Stimulated activated memory B cell treated with anti-CD40 and anti-IgM and Interleukin-4, amounts not matched to agents 10 μg/mL and 1 μg/mL and 100 μg/mL, for 72 hours (primary cell): ENCODE data around the gene PCED1B.

Experiments
- ATAC-seq: fragments of 150-1000 bp; cut with Tn5 transposase; 2 replicates; pipeline ENCODE4 v1.10.0; 2021
- H3K27ac Mint-ChIP-seq: one replicate; pipeline ENCODE4 v1.8.0; 2022; ENCODE audit warnings: mild to moderate bottlenecking, mixed read lengths
- H3K27me3 Mint-ChIP-seq: one replicate; pipeline ENCODE4 v1.8.0; 2022; ENCODE audit warnings: mixed read lengths
- H3K36me3 Mint-ChIP-seq: one replicate; pipeline ENCODE4 v1.8.0; 2022; ENCODE audit warnings: mixed read lengths
- H3K4me1 Mint-ChIP-seq: one replicate; pipeline ENCODE4 v1.8.0; 2022; ENCODE audit warnings: mixed read lengths
- H3K4me3 Mint-ChIP-seq: one replicate; pipeline ENCODE4 v1.8.0; 2022; ENCODE audit warnings: mild to moderate bottlenecking, moderate library complexity, mixed read lengths
- H3K9me3 Mint-ChIP-seq: one replicate; pipeline ENCODE4 v1.8.0; 2022; ENCODE audit warnings: mixed read lengths

The PCED1B gene

GRCh38 chr12:47247418-47247817 lies 168.0 kb downstream of the PCED1B start:
- Mint-ChIP-seq H3K4me3 (no peak overlapping the region), H3K9me3 (no peaks in the 10 kb centered on the region), H3K4me1 (peaks cover 3% of the 10 kb centered on the region), H3K27me3 (no peaks in the 10 kb centered on the region), H3K36me3 (peaks cover 46% of the 10 kb centered on the region), H3K27ac (no peak overlapping the region)
- ATAC-seq, result no peak

GRCh38 chr12:47249082-47249481 lies 169.7 kb downstream of the PCED1B start:
- Mint-ChIP-seq H3K36me3 (peaks cover 60% of the 10 kb centered on the region), H3K4me1 (no peaks in the 10 kb centered on the region), H3K4me3 (no peak overlapping the region), H3K27me3 (no peaks in the 10 kb centered on the region), H3K27ac (no peak overlapping the region), H3K9me3 (peaks cover 6% of the 10 kb centered on the region)
- ATAC-seq, result no peak

DNA sequence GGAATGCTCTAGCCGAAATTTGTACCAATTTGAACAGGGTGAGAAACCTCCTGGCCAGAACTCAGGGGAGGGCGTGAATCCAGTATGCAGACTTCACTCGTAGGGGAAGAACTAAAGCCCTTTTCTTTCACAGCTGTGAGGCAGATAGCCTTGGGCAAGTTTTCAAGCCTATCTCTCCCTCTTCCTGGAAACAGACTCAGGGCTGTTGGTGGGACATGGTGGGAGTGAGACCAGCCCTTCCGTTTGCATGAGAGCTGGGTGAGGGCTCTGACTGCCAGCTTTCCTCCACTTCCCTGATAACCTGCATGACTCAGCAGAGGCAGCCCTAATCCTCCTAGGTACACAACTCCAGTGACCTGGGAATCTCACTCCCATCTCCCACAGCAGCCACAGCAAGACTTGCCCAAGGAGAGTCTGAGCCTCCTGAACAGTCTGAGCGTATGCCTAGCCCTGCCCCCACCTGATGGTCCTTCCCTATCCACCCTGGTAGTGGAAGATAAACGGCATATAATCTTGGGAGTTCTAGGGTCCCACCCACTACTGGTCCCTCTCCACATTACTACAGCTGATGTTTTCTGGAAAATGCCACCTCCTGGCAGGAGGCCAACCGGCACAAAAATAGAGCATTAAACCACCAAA lies 170.4 kb downstream of the PCED1B start:
- H3K27me3 Mint-ChIP-seq, result no peaks in the 10 kb centered on the region
- H3K27ac Mint-ChIP-seq, result no peak overlapping the region
- H3K4me3 Mint-ChIP-seq, result no peak overlapping the region
- no peaks in the 10 kb centered on the region for H3K4me1 Mint-ChIP-seq
- H3K36me3 Mint-ChIP-seq, result peaks cover 62% of the 10 kb centered on the region
- peaks cover 6% of the 10 kb centered on the region for H3K9me3 Mint-ChIP-seq
- no peak for ATAC-seq

DNA sequence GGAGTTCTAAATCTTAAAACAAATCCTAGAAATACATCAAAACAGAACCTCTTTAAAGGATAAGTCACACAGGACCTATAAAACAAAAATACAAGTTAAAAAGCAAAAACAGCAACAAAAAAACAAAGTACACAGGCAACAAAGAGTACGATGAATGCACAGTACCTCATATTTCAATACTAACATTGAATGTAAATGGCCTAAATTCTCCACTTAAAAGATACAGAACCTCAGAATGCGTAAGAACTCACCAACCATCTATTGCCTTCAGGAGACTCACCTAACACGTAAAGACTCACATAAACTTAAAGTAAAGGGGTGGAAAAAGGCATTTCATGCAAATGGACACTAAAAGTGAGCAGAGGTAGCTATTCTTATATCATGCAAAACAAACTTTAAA lies 172.5 kb downstream of the PCED1B start:
- Mint-ChIP-seq H3K36me3 (peaks cover 72% of the 10 kb centered on the region), H3K27ac (no peak overlapping the region), H3K4me1 (no peaks in the 10 kb centered on the region), H3K4me3 (no peak overlapping the region), H3K27me3 (no peaks in the 10 kb centered on the region), H3K9me3 (peaks cover 12% of the 10 kb centered on the region)
- ATAC-seq, result no peak

- Mint-ChIP-seq H3K4me3 (no peak overlapping the region), H3K27me3 (no peaks in the 10 kb centered on the region), H3K27ac (peak overlapping the region; percentile 11), H3K9me3 (peaks cover 2% of the 10 kb centered on the region), H3K36me3 (no peaks in the 10 kb centered on the region), H3K4me1 (peaks cover 31% of the 10 kb centered on the region)
- ATAC-seq, result no peak
Measured at GRCh38 chr12:47264951-47265350, 185.5 kb downstream of the PCED1B start.

DNA sequence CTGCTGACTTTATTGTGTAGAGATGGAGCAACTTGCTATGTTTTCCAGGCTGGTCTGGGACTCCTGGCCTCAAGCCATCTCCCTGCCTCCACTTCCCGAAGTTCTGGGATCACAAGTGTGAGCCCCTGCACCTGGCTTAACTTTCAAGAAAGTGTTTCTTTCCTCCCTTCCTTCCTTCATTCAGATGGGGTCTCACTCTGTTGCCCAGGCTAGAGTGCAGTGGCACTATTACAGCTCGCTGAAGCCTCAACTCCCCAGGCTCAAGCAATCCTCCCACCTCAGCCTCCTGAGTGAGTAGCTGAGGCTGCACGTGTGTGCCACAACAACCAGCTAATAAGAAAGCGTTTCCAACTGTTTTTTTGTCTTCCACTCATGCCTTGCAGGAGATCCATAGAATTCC lies 186.0 kb downstream of the PCED1B start:
- Mint-ChIP-seq H3K9me3 (peaks cover 2% of the 10 kb centered on the region), H3K27me3 (no peaks in the 10 kb centered on the region), H3K4me3 (no peak overlapping the region), H3K36me3 (no peaks in the 10 kb centered on the region), H3K4me1 (peaks cover 33% of the 10 kb centered on the region), H3K27ac (peak overlapping the region; percentile 11)
- ATAC-seq, result no peak

DNA sequence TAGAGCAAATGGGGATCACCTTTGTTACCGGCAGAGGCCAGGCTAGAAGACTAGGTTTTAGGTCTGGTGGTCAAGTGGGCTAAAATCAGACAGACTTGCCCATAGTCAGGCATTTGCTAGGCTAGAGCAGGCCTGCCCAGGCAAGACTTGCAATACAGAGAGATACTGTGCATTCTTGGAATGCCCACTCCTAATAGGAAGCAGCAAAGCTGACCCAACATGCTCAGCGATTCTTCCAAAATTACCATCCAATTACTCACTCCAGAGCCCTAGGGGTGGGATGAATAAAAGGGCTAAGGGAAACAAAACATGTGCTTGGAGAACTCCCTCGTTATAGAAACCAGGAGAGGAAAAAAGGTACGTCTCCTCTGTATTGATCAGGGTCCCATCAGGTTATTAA lies 188.2 kb downstream of the PCED1B start:
- Mint-ChIP-seq H3K4me3 (no peak overlapping the region), H3K36me3 (no peaks in the 10 kb centered on the region), H3K4me1 (peaks cover 51% of the 10 kb centered on the region), H3K9me3 (peaks cover 2% of the 10 kb centered on the region), H3K27me3 (no peaks in the 10 kb centered on the region), H3K27ac (peak overlapping the region; percentile 87)
- no peak for ATAC-seq

- Mint-ChIP-seq H3K4me3 (peak overlapping the region; percentile 58), H3K4me1 (peaks cover 61% of the 10 kb centered on the region), H3K27ac (peak overlapping the region; percentile 87), H3K27me3 (no peaks in the 10 kb centered on the region), H3K9me3 (peaks cover 2% of the 10 kb centered on the region), H3K36me3 (no peaks in the 10 kb centered on the region)
- peak; percentile 81 for ATAC-seq
Measured at GRCh38 chr12:47268501-47269454, 189.4 kb downstream of the PCED1B start.

DNA sequence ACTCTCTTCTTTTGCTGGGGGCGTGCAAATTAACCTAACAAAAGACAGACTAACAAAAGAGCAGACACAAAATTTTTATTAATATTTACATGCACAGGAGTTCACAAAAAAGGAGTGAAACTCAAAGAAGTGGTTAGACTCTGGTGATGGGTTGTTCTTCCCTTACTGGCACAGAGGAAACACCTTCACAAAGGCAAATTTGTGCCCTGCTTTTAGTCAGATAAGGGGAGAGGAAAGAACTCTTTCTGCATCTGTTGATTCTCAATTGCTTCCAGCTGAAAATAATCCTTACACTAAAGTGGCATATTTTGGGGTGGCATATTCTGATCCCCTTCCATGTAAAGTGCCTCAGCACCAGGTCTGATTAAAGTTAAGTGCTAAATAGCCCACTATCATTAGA lies 190.5 kb downstream of the PCED1B start:
- Mint-ChIP-seq H3K27ac (peak overlapping the region; percentile 87), H3K4me1 (peaks cover 65% of the 10 kb centered on the region), H3K4me3 (peak overlapping the region; percentile 21), H3K36me3 (no peaks in the 10 kb centered on the region), H3K27me3 (no peaks in the 10 kb centered on the region), H3K9me3 (peaks cover 4% of the 10 kb centered on the region)
- ATAC-seq, result no peak

- Mint-ChIP-seq H3K9me3 (peaks cover 6% of the 10 kb centered on the region), H3K4me3 (no peak overlapping the region), H3K4me1 (peaks cover 75% of the 10 kb centered on the region), H3K27ac (peak overlapping the region; percentile 87), H3K36me3 (no peaks in the 10 kb centered on the region), H3K27me3 (no peaks in the 10 kb centered on the region)
- ATAC-seq, result peak; percentile 56
Measured at GRCh38 chr12:47270782-47271664, 191.6 kb downstream of the PCED1B start.

GRCh38 chr12:47271800-47272239 lies 192.4 kb downstream of the PCED1B start:
- Mint-ChIP-seq H3K4me1 (peaks cover 83% of the 10 kb centered on the region), H3K27ac (peak overlapping the region; percentile 87), H3K27me3 (no peaks in the 10 kb centered on the region), H3K9me3 (peaks cover 6% of the 10 kb centered on the region), H3K36me3 (no peaks in the 10 kb centered on the region), H3K4me3 (no peak overlapping the region)
- no peak for ATAC-seq

DNA sequence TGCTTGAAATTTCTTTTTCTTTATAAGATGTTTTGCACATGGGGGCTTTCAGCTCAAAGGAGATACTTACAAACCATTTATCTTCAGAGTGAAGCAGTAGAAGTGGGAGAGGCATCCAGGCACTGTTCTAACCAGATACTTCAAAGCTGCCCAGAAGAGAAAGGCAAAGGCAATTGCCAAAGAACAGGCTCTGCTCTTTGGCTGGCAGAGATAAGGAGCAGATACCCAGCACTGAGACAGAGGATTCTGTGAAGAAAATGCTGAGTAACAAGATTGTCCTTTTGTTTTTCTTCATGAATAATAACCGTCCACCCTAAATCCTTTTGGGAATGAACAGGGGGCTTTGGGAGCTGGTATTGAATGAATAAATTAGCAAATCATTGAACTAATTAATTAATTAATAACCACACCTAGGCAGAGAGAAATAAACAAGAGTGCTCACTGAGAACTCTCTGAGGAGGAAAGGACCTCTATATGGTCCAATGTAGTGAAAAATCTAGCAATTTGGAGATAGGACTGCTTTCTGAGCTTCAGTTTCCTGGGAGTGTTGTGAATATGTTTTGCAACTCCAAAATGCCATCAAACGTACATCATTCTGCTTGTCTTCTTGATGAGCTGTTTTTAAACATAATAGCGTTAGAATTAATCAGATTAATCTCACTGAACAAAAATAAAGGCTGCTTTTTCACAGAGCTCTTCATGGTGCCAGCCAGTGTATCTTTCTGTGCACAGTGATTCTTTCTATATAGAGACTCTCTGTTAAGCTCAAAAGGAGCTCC lies 193.2 kb downstream of the PCED1B start:
- Mint-ChIP-seq H3K4me1 (peaks cover 91% of the 10 kb centered on the region), H3K4me3 (no peak overlapping the region), H3K27ac (peak overlapping the region; percentile 87), H3K9me3 (peaks cover 6% of the 10 kb centered on the region), H3K27me3 (no peaks in the 10 kb centered on the region), H3K36me3 (no peaks in the 10 kb centered on the region)
- ATAC-seq, result no peak

- Mint-ChIP-seq H3K27ac (peak overlapping the region; percentile 87), H3K4me3 (no peak overlapping the region), H3K4me1 (peaks cover 93% of the 10 kb centered on the region), H3K36me3 (no peaks in the 10 kb centered on the region), H3K9me3 (peaks cover 6% of the 10 kb centered on the region), H3K27me3 (no peaks in the 10 kb centered on the region)
- no peak for ATAC-seq
Measured at GRCh38 chr12:47273191-47273626, 193.8 kb downstream of the PCED1B start.

- Mint-ChIP-seq H3K36me3 (no peaks in the 10 kb centered on the region), H3K27me3 (no peaks in the 10 kb centered on the region), H3K9me3 (peaks cover 3% of the 10 kb centered on the region), H3K27ac (peak overlapping the region; percentile 87), H3K4me3 (peak overlapping the region; percentile 1), H3K4me1 (peaks cover 78% of the 10 kb centered on the region)
- ATAC-seq, result no peak
Measured at GRCh38 chr12:47274760-47275159, 195.3 kb downstream of the PCED1B start.
